MG63 (cell line): Measurements from ENCODE around the gene APBA3. TPM values are rescaled to one million over a fixed set of nuclear protein-coding genes. Genes with fewer than 3 reads are reported as not detected.

Source experiments
- DNase-seq: peaks from one replicate; pipeline ENCODE4 v3.0.0-alpha.2; 2020
- H3K27me3 ChIP-seq: fragments of 250-450 bp; sonication (Bioruptor Pico); 2 replicates; pipeline ENCODE4 v1.5.1; 2020; ENCODE audit warnings: mild to moderate bottlenecking, moderate library complexity
- H3K36me3 ChIP-seq: fragments of 250-450 bp; sonication (Bioruptor Pico); 2 replicates; pipeline ENCODE4 v1.5.1; 2020; ENCODE audit warnings: mild to moderate bottlenecking, moderate library complexity
- H3K4me3 ChIP-seq: fragments of 250-450 bp; sonication (Bioruptor Pico); 2 replicates; pipeline ENCODE4 v1.5.1; 2020; ENCODE audit warnings: mild to moderate bottlenecking, moderate library complexity
- H3K9me3 ChIP-seq: fragments of 250-450 bp; sonication (Bioruptor Pico); 2 replicates; pipeline ENCODE4 v1.5.1; 2020; ENCODE audit warnings: mild to moderate bottlenecking, moderate library complexity
- total RNA-seq: library from RNA; depleted of rRNA; stranded (reverse); fragments of >200 nt; shearing (Covaris generic); gene quantifications from 2 replicates; pipeline ENCODE4 v1.2.3, GENCODE V29; 2014; ENCODE audit warnings: low replicate concordance

The APBA3 gene
- total RNA-seq, 1 experiment from 2014 or later, result 10.1 TPM

DNA sequence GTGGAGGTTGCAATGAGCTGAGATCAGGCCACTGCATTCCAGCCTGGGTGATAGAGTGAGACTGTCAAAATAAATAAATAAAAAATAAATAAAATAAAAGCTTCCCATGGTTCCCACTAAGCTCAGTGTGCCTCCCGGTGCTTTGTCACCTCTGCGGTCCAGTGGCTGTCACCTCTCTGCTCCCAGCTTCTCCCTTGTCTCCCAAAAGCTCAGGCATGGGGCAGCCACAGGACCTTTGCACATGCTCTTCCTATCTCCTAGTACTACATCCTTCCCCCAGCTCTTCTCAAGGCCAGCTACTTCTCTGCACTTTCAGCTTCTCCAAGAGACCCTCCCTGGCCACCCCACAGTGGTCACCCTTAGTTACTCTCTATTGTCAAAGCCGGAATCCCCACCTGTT, 32.3 kb upstream of the APBA3 start:
- Histone ChIP-seq H3K4me3 (no peak overlapping the region), H3K9me3 (no peaks in the 10 kb centered on the region), H3K36me3 (no peaks in the 10 kb centered on the region), H3K27me3 (no peaks in the 10 kb centered on the region)
- DNase-seq, result no peak

DNA sequence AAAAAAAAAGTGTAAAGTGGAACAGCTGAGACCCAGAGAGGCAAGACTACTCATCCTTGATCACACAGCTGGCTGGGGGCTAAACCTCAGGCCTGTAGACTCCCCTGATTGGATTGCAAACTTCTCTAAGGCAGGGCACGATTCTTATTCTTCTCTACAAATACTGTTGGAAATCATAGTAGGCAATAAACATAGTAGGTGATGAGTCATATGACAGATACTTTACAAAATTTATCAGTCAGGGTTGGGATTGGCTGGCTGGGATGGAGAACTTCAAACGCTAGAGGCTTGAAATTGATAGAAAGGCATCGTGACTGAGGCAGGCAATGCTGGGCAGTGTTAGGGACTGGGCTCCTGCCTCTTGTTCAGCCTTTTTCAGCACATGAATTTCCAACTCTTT, 30.6 kb upstream of the APBA3 start:
- H3K27me3 ChIP-seq, result no peaks in the 10 kb centered on the region
- DNase-seq, result no peak

DNA sequence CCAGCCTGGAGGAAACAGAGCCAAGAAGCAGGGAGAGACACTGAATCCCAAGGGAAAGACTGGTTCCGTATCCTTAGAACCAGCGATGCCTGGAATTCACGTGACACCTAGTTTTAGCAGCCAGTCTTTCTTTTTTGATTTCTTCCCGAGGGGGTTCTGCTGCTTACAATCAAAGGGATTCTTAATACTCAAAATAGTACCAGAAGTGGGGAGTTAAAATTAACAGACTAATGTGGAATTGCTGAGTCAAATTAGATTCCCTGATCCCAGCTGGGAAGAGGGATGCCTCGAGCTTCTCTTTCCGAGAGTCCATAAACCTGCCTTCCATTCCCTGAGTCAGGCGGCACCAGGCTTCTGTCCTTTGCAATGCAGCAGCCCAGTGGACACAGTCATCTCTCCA, 29.4 kb upstream of the APBA3 start:
- no peak for DNase-seq
- H3K4me3 ChIP-seq, result no peak overlapping the region

More for the DNA sequence above, 30.6 kb upstream of the APBA3 start:
- Histone ChIP-seq H3K36me3 (no peaks in the 10 kb centered on the region), H3K4me3 (no peak overlapping the region), H3K9me3 (no peaks in the 10 kb centered on the region)

DNA sequence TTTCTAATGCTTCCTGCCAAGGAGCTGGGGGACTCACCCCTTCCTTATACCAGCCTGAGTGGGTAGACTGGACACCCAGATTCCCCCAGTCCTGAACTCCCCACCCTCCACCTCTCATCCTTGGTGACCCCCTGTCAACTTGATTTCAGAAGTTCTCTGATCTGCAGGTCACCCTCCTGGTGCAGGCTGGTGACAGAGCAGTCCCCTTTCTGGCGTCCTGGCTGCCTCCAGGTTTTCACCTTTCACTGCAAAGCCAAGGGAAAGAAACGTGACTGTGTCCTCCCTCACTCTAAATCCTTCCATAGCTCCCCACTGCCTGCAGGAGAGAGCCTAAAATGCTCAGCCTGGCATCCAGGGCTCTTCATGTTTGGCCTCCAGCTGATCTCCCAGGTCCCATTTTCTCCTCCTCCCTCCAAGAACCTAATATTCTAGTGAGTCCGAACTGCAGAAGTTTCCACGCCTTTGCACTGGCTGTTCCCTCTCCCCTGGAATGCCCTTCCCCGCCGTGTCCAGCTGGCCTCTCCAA, 28.8 kb upstream of the APBA3 start:
- H3K36me3 ChIP-seq, result no peaks in the 10 kb centered on the region
- 0 out of 2 replicates have a peak, but pooled peaks cover 2% of the 10 kb centered on the region for H3K27me3 ChIP-seq
- H3K4me3 ChIP-seq, result no peak overlapping the region
- H3K9me3 ChIP-seq, result no peaks in the 10 kb centered on the region
- DNase-seq, result no peak

More for the DNA sequence above, 29.4 kb upstream of the APBA3 start:
- Histone ChIP-seq H3K36me3 (no peaks in the 10 kb centered on the region), H3K9me3 (no peaks in the 10 kb centered on the region), H3K27me3 (no peaks in the 10 kb centered on the region)

DNA sequence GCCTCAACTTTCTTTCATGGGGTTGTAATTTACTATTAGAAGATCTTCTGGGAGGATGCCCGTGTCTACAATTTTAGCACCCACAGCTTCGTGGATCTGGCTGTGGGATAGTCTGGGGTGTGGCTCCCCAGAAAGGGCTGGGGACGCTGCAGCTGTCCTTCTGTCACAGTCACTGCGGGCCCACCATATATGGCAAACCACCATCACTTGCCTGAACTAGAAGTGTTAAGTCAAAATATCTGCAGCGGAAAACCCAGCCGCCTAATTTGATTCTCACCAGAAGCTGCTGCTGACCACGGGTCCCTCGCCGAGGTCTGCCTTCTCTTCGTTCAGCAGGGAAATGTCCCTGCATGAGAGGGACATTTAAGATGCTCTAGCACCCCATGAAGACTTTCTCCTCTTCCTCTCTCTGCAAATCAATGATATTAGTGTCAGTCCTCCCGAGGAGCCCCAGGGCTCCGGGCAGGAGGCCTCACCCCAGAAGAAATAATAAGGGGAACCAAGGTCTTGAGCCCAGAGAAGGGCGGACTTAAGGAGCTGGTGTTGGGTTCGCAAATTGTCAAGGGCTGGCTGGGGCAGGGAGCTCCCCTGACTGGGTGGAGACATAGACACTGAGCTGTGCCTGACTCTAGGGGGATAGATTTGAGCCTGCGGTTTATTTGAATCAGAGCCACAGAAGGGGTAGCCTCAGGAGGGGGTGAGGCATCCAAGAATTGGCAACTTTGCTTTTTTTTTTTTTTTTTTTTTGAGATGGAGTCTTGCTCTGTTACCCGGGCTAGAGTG, 27.7 kb upstream of the APBA3 start:
- Histone ChIP-seq H3K9me3 (no peaks in the 10 kb centered on the region), H3K27me3 (0 out of 2 replicates have a peak, but pooled peaks cover 2% of the 10 kb centered on the region), H3K36me3 (no peaks in the 10 kb centered on the region), H3K4me3 (no peak overlapping the region)
- no peak for DNase-seq

DNA sequence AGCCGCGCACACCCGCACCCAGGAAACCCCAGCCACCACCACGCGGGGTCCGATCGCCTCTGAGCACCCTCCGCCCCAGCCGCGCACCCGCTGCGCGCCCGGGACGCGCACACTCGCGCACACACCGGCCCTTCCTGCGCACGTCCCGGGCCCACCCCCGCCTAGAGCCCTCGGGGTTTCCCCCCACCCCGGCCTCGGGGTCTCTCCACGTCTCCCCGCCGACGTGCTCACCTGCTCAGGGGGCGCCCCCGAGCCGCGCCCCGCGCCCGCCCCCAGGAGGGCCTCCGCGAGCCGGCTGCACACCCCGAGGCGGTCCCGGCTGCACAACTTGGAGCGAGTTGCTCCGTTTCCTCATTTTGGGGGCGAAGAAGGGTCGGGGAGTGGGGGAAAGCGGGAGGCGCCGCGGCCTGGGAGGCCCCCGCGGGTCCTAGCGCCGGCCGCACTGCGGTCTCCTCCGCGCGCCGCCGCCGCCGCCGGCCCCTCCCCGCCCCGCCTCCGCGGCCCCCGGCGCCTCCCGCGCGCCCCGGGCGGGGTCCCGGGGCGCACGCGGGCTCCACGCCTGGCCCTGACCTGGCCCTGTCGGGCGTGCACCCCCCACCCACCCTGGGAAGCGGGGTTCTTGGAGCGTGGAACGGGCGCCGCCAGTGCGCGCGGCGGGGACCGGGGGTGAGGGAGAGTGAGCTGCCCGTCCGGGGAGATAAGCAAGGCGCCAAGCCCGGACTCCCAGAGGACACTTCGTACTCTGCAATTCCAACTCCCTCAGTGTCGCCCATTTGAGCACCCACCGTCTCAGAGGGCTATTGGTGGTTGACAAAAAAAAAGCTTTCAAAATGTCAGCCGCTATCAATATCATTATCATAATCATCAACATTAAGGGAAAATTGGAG, 24.7 kb upstream of the APBA3 start, which contains the start of gene MATK:
TSS of gene MATK (minus strand) at position 444 of the 887 bp plus-strand sequence. CDS start 1,246 bp downstream, outside the sequence.
- H3K4me3 ChIP-seq, result peak within 1 kb of the TSS; percentile 44
- peaks cover 3% of the 10 kb centered on the region; the same call in 1 of the 2 replicates for H3K9me3 ChIP-seq
- DNase-seq, result no peak
- 0 out of 2 replicates have a peak, but pooled peaks cover 2% of the 10 kb centered on the region for H3K27me3 ChIP-seq
- no peaks in the 10 kb centered on the region for H3K36me3 ChIP-seq

DNA sequence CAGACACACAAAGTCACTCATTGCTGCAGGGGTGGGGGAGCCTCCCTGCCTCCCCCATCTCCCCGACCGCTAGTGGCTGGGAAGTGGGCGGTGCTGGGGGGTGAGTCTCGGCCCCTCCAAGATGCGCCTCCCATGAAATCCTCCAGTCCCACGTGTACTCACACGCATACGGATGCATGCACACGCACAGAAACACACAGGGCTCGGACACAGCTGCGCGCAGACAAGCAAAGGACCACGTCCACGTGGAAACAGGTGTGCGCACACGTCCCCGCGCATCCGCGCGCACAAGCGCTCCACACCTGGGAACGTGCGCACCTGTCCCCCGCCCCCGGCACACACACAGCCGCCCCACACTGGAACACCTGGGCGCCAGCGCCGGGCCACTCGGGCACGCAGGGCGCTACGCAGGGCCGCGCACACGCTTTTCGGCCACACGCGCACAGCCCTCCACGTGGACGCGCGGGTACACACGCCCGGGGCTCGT, 24.0 kb upstream of the APBA3 start:
- Histone ChIP-seq H3K36me3 (no peaks in the 10 kb centered on the region), H3K9me3 (peaks cover 3% of the 10 kb centered on the region; the same call in 1 of the 2 replicates), H3K4me3 (peak overlapping the region; percentile 44), H3K27me3 (0 out of 2 replicates have a peak, but pooled peaks cover 2% of the 10 kb centered on the region)
- no peak for DNase-seq

DNA sequence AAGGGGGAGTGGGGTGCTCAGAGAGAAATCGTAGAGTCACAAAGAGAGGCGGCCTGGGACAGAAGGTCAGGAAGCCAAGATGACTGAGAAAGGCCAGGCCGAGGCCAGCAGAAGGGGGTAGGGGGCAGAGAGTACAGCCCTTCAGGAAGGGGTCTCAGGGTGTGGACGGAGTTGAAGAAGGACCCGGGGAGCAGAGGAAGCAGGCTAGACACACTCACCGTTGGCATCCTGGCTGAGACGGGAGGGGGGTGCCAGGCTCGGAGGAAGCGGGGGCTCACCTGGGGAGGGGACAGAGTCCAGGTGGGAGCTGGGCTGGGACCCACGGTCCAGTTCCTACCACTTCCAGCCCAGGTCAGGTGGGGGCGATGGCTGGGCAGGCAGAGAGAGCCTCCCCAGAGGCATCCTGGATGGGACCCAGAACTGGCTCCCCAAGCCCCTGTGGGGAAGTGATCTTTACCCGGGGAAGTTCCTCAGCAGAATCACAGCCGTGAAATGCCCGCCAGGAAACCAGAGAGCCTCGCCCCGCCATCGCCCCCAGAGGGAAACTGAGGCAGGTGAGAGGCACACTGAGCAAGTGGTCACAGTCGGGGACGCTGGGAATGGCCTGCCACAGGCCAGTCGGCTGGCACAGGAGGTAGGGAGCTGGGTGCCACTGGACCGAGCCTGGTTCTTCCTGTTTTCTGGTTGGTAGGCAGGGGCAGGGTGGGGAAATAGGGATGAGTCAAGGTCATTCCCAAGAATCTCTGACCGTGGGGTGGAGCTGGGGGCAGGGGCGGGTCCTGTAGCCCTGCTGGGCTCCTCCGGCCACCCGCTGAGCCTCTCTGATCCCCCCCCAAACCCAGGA, 23.3 kb upstream of the APBA3 start:
- H3K27me3 ChIP-seq, result 0 out of 2 replicates have a peak, but pooled peaks cover 2% of the 10 kb centered on the region
- no peaks in the 10 kb centered on the region for H3K36me3 ChIP-seq
- H3K4me3 ChIP-seq, result peak overlapping the region; percentile 44
- DNase-seq, result peak; percentile 38
- H3K9me3 ChIP-seq, result peaks cover 3% of the 10 kb centered on the region; the same call in 1 of the 2 replicates

DNA sequence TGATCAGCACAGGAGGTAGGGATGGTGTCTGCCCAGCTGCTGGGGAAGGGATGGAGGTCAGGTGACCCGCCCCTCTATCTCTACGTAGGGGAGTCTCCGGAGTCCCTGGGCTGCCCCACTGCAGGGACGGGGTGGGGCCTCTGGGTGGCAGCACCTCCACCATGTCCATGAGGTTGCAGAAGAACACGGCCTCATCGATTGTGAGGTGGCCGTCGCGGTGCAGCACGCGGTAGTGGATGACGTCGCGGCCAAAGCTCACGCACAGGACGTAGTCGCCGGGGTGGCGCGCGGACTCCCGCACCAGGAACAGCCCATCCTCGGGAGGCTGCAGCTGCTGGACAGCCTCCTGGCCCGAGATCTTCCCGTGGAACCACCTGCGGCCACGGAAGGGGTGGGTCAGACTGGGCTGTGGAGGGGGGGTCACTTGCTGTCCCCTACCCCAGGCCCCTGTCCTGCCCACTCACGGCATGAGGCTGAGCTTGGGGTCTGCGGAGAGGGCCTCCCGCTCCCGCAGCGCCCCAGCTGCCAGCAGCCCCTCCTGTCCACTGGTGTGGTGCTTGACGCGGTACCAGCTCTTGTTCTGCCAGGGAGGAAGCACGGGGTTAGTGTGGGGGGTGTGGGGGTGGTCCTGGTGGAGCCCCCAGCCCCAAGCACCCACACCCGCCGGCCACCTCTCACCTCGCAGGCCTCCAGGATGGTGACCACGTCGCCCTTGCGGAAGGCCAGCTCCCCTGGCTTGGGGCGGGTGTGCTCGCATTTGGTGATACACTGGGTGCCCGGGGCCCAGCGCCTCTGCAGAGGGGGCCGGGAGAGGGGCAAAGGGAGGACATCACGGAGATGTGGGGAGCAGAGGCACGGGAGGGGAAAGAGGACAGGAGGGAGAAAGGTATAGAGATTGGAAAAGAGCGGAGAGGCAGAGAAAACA, 22.4 kb upstream of the APBA3 start:
- H3K27me3 ChIP-seq, result 0 out of 2 replicates have a peak, but pooled peaks cover 2% of the 10 kb centered on the region
- H3K4me3 ChIP-seq, result no peak overlapping the region
- no peak for DNase-seq
- no peaks in the 10 kb centered on the region for H3K36me3 ChIP-seq
- peaks cover 3% of the 10 kb centered on the region; the same call in 1 of the 2 replicates for H3K9me3 ChIP-seq

DNA sequence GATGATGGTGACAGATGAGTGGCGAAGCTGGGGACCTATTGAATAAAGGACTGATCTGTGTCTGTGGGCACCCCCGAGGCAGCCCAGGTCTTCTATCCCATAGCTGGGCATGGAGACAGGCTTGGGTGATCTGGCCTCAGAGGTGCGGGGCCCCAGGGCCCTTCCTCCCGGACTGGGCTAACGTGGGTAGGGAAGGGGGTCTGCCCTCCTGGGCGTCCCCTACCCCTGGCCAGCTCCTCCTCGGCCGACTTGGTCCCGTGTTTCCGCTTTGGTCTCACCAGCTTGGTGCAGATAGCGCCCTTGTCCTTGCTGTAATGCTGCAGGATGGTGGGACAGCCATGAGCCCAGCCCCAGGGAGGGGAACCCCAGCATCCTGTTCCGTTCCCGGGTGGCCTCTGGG, 21.4 kb upstream of the APBA3 start:
- no peaks in the 10 kb centered on the region for H3K36me3 ChIP-seq
- no peak overlapping the region for H3K4me3 ChIP-seq
- H3K27me3 ChIP-seq, result 0 out of 2 replicates have a peak, but pooled peaks cover 2% of the 10 kb centered on the region
- DNase-seq, result no peak
- H3K9me3 ChIP-seq, result peaks cover 3% of the 10 kb centered on the region; the same call in 1 of the 2 replicates

DNA sequence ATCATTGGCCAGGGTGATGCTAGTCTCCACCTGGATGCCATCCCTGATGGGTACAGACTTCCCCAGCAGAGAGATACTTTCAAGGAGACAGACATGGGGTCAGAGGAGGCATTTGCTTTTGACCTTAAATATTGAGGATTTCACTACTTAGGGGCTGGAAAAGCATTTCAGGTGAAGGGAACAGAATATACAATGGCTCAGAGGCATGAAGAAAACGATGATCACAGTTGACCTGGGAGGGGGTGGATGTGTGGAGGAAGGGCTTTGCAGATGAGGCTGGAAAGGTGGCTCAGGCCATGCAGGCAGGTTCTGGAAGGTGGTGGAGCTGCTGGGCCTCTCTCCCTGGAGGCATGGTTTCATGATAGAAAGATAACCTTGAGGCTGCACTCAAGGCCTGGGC, 20.8 kb upstream of the APBA3 start:
- peaks cover 3% of the 10 kb centered on the region; the same call in 1 of the 2 replicates for H3K9me3 ChIP-seq

DNA sequence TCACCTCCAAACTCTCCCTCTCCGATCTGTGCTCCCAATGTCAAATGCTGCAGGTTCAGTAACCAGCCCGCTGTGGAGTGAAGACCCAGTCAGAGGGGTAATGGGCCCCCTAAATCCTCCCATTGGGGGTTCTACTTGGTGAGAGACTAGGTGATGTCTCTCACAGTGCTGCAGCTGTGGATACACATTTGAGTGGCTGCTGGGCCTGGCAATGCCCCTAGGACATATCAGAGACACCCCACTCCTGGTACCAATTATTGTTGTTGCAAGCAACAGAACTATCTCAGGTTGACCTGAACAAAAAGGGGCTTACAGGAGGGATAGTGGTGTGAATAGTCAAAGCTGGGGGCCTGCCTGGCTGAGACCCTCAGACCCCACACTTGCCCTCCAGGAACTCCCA, 20.1 kb upstream of the APBA3 start:
- Histone ChIP-seq H3K9me3 (peaks cover 3% of the 10 kb centered on the region; the same call in 1 of the 2 replicates), H3K36me3 (no peaks in the 10 kb centered on the region), H3K27me3 (0 out of 2 replicates have a peak, but pooled peaks cover 2% of the 10 kb centered on the region), H3K4me3 (no peak overlapping the region)
- DNase-seq, result no peak

More for the DNA sequence above, 20.8 kb upstream of the APBA3 start:
- 0 out of 2 replicates have a peak, but pooled peaks cover 2% of the 10 kb centered on the region for H3K27me3 ChIP-seq
- no peak overlapping the region for H3K4me3 ChIP-seq
- DNase-seq, result no peak
- no peaks in the 10 kb centered on the region for H3K36me3 ChIP-seq

DNA sequence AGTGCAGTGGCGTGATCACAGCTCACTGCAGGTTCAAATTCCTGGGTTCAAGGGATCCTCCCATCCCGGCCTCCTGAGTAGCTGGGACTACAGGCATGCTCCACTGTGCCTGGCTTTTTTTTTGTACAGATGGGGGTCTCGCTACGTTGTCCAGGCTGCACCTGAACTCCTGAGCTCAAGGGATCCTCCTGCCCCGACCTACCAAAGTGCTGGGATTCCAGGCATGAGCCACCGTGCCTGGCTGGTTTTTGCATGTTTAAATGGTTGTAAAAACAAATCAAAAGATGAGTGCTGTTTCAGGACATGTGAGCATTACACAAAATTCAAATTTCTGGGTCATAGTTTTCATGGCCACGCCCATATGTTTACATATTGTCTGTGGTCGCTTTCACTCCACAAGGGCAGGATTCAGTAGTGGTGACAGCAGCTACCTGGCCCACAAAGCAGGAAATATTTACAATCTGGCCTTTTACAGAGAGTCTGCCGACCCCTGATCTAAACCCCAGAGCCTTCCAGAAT, 19.4 kb upstream of the APBA3 start:
- Histone ChIP-seq H3K27me3 (0 out of 2 replicates have a peak, but pooled peaks cover 2% of the 10 kb centered on the region), H3K4me3 (no peak overlapping the region), H3K9me3 (peaks cover 3% of the 10 kb centered on the region; the same call in 1 of the 2 replicates), H3K36me3 (no peaks in the 10 kb centered on the region)
- no peak for DNase-seq

DNA sequence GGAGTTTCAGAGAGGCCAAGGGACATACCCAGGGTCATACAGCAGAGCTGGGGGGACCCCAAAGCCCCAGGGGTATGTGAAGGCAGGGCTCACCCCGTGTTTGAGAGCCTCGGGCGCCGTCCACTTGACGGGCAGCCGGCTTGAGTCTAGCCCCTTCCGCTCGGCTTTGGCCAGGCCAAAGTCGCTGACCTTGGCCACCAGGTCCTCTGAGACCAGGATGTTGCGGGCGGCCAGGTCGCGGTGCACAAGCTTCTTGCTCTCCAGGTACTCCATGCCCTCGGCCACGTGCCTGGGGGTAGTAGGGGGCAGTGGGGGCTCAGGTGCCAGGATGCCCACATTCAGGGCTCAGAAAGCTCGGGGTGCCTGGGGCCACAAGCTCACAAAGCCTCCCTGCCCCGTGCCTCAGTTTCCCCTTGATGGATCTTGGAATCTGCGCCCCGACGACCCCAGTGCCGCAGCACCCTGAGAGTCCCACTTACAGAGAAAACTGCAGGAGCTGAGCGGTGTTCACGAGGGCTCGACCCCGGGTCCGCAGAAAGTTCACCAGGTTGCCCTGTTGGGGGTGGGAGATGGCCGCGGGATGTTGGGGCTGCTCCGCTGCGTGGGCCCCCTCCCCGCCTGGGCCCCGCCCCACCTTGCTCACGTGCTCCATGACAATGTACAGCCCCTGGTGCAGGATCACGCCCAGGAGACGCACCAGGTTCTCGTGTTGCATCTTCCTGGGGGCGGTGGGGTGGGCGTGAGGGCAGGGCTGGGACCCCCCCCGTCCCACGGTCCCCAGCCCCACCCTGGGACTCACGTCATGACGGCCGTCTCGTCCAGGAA, 17.6 kb upstream of the APBA3 start:
- Histone ChIP-seq H3K36me3 (no peaks in the 10 kb centered on the region), H3K27me3 (no peaks in the 10 kb centered on the region), H3K4me3 (no peak overlapping the region), H3K9me3 (peaks cover 3% of the 10 kb centered on the region; the same call in 1 of the 2 replicates)
- no peak for DNase-seq
